ENCODE measurements around the gene KRT74.

KRT74 gene

DNA sequence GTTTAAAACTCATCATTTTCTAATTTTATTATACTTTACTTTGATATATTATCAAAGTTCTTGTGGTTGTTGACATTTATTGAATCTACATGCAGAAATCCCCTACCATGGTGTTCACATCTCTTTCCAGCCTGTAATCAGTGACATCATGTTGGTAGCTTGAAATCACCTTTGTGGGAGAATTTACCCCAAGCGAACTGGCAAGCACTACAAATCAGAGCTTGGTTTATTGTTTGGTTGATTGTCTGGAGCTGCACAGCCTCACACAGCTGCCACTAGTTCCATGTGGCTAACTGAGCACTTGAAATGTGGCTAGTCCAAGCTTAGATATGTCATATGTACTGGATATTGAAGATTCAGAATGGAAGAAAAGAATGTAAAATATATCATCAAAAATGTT is 38.1 kb downstream of the KRT74 start:
- Histone ChIP-seq H3K27me3 (replicated peaks; ENCODE audit: control insufficient read depth, insufficient read depth, low read length) (no peaks in the 10 kb centered on the region; the same call in 1 of the 2 replicates), H3K36me3 (ENCODE audit: control insufficient read depth, insufficient read depth, low read length) (no peaks in the 10 kb centered on the region), H3K4me3 (replicated peaks; ENCODE audit: low read depth, low read length) (no peak overlapping the region)
- TF ChIP-seq, protein P1, sequence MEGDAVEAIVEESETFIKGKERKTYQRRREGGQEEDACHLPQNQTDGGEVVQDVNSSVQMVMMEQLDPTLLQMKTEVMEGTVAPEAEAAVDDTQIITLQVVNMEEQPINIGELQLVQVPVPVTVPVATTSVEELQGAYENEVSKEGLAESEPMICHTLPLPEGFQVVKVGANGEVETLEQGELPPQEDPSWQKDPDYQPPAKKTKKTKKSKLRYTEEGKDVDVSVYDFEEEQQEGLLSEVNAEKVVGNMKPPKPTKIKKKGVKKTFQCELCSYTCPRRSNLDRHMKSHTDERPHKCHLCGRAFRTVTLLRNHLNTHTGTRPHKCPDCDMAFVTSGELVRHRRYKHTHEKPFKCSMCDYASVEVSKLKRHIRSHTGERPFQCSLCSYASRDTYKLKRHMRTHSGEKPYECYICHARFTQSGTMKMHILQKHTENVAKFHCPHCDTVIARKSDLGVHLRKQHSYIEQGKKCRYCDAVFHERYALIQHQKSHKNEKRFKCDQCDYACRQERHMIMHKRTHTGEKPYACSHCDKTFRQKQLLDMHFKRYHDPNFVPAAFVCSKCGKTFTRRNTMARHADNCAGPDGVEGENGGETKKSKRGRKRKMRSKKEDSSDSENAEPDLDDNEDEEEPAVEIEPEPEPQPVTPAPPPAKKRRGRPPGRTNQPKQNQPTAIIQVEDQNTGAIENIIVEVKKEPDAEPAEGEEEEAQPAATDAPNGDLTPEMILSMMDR (IDR thresholded peaks at IDR 0.05; ENCODE audit: insufficient read depth, low read length, poor library complexity, severe bottlenecking), result no peak
- no peak for DNase-seq (ENCODE audit: extremely low read depth, insufficient read length)

DNA sequence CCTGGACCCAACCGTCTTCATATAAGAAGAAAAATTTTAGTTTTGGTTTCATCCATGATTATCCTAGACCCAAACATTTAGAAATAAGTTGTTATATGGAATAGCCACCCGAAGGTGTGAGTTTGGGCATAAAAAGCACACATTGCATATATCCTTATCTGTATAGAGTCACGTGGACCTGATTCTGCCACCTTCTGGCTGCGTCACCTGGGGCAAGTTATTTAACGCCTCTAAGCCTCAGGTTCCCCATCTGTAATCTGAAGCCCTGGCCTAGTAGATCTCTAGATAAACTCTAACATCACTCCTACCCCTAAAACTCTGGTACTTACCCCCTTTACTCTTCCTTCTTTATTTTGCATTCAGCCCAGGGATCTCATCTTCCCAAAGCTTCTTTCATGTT is 39.2 kb downstream of the KRT74 start:
- H3K27me3 ChIP-seq (replicated peaks; ENCODE audit: control insufficient read depth, insufficient read depth, low read length), result no peaks in the 10 kb centered on the region; the same call in 1 of the 2 replicates
- DNase-seq (ENCODE audit: extremely low read depth, insufficient read length), result no peak
- TF ChIP-seq, protein P1 (IDR thresholded peaks at IDR 0.05; ENCODE audit: insufficient read depth, low read length, poor library complexity, severe bottlenecking), result peak; percentile 52
- no peak overlapping the region for H3K4me3 ChIP-seq (replicated peaks; ENCODE audit: low read depth, low read length)
- H3K36me3 ChIP-seq (ENCODE audit: control insufficient read depth, insufficient read depth, low read length), result no peaks in the 10 kb centered on the region

DNA sequence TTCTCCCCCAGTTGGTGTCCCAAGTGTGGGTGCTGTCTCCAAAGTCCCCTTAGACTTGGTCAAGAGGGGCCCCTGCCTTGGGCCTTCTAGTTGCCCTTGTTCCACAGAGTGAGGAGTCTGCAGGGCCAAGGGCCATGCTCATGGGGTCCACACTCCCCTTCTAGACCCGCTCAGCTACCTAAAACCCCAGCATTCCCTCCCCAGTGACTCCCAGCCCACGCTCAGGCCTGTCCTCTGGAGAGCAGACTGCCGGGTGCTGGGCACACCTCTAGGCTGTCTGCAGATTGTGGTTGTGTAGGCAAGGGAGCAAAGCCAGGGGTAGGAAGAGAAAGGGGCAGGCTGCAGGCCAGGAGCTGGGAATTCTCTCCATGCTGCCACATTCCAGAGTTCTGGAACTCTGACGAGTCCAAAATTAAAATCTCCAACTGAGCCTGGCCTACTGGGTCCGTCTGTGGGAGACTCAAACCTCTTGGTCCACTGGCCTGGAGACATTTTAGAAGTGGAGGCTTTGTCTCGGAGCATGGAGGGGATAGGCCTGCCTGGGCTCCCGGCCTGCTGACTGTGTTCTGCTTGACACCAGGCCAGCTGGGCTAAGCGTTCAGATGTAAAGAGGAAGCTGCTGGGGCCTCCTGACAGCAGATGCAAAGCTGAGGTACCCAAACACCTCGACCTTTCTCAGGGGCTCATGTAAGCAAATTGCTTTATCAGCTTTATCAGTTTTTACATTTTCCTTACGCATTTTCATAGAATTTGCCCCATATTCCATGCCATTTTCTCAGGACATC is 39.8 kb downstream of the KRT74 start:
- Histone ChIP-seq H3K27me3 (replicated peaks; ENCODE audit: control insufficient read depth, insufficient read depth, low read length) (no peaks in the 10 kb centered on the region; the same call in 1 of the 2 replicates), H3K4me3 (replicated peaks; ENCODE audit: low read depth, low read length) (no peak overlapping the region), H3K36me3 (ENCODE audit: control insufficient read depth, insufficient read depth, low read length) (no peaks in the 10 kb centered on the region)
- DNase-seq (ENCODE audit: extremely low read depth, insufficient read length), result no peak
- TF ChIP-seq, protein P1 (IDR thresholded peaks at IDR 0.05; ENCODE audit: insufficient read depth, low read length, poor library complexity, severe bottlenecking), result no peak

DNA sequence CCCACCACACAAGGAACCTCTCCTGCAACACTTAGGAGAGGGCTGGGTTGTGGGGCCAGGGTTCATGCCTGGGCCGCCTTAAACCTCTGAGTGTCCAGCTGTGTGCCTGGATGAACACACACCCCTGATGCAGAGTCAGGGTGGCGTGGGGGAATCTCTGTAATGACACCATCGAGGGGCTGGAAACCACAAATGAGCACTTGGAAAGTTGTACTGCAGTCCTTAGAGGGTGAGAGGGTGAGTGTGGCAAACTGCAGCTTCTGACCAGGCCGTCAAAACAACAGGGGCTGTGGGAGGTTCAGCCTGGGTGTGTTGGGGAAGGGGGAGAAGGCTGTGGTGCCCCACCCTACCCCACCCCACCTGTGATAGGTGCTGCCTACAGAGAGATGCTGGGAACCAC is 41.0 kb downstream of the KRT74 start:
- no peak for DNase-seq (ENCODE audit: extremely low read depth, insufficient read length)
- Histone ChIP-seq H3K4me3 (replicated peaks; ENCODE audit: low read depth, low read length) (no peak overlapping the region), H3K27me3 (replicated peaks; ENCODE audit: control insufficient read depth, insufficient read depth, low read length) (no peaks in the 10 kb centered on the region; the same call in 1 of the 2 replicates), H3K36me3 (ENCODE audit: control insufficient read depth, insufficient read depth, low read length) (no peaks in the 10 kb centered on the region)
- TF ChIP-seq, protein P1 (IDR thresholded peaks at IDR 0.05; ENCODE audit: insufficient read depth, low read length, poor library complexity, severe bottlenecking), result no peak

DNA sequence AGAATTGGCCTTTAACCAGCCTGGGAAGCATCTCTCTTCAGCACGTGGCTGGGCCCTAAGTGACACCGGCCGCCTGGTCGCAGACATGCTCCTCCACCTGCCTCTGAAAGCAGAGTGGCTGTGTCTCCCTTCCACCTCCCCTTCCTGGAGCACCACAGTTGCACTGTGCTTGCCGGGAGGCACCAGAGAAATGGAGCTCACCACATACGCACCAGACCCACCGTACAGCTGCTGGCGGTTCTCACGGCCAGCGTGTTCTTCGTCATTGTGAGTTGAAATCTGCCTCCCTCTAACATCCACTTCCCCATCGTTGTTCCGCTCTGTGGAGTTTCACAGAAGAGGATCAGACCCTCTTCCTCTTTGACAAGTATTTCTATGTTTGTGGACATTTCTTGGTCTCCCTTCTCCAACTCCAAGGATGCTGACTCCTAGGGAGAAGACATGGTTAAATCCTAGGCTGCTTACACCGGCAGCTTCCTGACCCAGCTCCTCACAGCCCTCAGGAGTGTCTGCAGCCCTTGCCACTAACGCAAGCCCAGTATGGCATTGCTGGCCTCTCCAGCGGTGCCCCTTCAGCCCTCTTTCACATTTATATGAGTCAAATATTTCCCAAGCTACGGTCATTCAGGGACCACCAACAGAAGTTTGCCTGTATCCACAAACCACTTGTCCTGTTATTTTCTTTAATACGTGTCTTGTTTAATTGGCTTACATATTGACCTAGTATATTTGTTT is 41.9 kb downstream of the KRT74 start:
- H3K27me3 ChIP-seq (replicated peaks; ENCODE audit: control insufficient read depth, insufficient read depth, low read length), result no peaks in the 10 kb centered on the region; the same call in 1 of the 2 replicates
- TF ChIP-seq, protein P1 (IDR thresholded peaks at IDR 0.05; ENCODE audit: insufficient read depth, low read length, poor library complexity, severe bottlenecking), result no peak
- no peaks in the 10 kb centered on the region for H3K36me3 ChIP-seq (ENCODE audit: control insufficient read depth, insufficient read depth, low read length)
- H3K4me3 ChIP-seq (replicated peaks; ENCODE audit: low read depth, low read length), result no peak overlapping the region
- DNase-seq (ENCODE audit: extremely low read depth, insufficient read length), result no peak

All from GM06990 (cell line).